OCI-LY3 (cell line): Measurements from ENCODE around the gene CNGB1.

Experiments
- CTCF ChIP-seq: fragments of 200-600, 300-600 bp; sonication (generic); IDR thresholded peaks from 2 replicates; pipeline ENCODE4 v1.5.1; 2014; ENCODE audit warnings: antibody characterized with exemption, low read length, low read depth
- EZH2phosphoT487 ChIP-seq: fragments of 200-600 bp; shearing (Covaris generic); IDR thresholded peaks from 2 replicates; pipeline ENCODE4 v1.6.1; 2018; ENCODE audit warnings: antibody characterized with exemption, mixed run types, low read depth

- TF ChIP-seq CTCF (no peak), EZH2phosphoT487 (no peak)
Measured at GRCh38 chr16:57971848-57972247, 920 bp upstream of the CNGB1 start.
